GM21737 (cell line): Measurements from ENCODE around the gene SYCE1L.
"Not testable (repeated sequence)": the region's sequence is repeated elsewhere in the genome, so short reads cannot be mapped to it uniquely, and the experiment has no call there.

ENCODE experiments used
- ATAC-seq: cut with Tn5 transposase; IDR thresholded peaks from one replicate; pipeline ENCODE4 v1.9.1; 2021; ENCODE audit warnings: mild to moderate bottlenecking, moderate library complexity; ENCODE audit not compliant: unreplicated experiment

Gene SYCE1L

DNA sequence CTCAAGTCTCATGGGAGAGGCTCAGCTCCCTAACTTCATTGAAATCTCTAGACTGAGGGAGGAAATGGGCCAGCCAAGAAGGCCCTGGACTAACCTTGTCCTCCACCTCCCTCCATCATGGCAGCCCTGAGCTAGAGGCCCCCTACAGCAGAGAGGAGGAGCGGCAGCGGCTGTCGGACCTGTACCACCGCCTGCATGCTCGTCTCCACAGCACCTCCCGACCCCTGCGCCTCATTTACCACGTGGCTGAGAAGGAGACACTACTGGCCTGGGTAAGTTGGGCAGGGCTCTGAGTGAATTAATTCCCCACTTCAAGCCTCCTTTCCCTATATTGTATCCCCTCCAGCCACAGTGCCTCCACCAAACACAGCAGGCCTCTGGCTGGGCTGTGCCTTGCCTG is 3.8 kb upstream of the SYCE1L start:
- no peak for ATAC-seq

DNA sequence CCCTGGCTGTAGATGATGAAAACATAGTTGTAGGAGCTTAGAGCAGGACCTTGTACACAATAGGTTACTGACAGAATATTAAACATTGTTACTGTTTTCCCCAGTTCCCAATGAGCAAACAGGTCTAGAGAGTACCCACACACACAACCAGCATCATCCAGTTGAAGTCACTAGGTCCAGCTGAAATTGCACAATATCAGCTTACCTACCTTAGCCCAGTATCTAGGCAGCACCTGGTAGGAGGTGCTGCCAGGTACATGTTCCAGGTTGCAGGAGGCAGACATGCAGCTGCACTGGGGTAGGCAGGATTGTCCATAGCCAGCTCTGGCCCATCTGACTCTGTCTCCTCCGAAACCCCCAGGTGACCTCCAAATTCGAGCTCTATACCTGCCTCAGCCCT is 1.5 kb upstream of the SYCE1L start:
- ATAC-seq, result no peak

DNA sequence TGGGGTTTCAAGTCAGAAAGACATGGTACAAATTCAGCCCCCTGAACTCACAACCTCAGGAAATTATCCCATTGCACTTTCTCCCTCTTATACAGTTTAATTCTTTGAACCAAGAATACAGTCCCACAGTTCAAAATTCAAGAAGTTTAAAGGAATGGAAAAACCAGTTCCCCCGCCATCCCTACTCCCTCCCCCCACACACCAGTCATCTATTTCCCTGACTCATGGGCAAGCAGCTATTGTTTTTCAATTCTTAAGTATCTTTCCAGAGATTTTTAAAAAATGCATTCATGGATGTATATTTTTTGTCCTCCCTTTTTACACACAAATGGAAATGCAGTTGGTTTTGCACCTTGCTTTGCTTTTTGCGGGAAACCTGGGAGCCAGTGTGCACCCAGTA is 7.3 kb downstream of the SYCE1L start:
- ATAC-seq, result no peak

DNA sequence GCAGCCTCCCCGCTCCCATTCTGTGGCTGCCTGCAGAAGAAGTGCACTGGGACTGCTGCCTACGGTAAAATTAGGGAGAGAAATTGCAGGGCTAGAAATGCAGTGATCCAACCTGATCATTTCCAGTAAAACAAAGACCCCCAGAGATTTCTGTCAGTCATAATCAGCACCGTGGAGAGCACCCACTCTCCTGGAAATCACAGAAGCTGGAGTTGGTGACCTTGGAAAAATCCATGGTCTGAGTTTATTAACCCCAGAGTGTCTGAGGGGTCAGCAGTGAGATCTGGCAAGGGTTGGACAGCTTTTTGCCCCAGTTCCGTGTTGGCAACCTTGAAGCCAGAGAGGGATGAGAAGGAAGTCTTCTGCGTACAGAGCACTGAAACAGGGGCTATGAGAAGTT is 7.8 kb downstream of the SYCE1L start:
- no peak for ATAC-seq

DNA sequence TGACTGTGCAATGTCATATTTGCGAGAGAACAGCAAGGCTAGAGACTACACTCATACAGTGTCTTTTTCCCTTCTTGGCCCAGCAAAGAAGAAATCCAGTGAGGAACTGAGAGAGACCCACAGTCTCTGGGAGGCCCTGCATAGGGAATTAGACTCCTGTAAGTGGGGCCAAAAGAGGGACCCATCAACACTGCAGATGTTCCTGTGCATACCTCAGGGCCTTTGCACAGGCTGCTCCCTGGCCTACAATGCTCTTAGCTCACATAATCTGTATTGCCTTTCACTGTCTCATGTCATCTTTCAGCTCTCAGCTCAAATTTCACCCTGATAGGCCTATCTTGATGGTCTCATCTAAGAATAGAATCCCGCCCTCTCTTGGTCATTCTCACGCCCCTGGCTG is 9.2 kb downstream of the SYCE1L start:
- ATAC-seq, result no peak

DNA sequence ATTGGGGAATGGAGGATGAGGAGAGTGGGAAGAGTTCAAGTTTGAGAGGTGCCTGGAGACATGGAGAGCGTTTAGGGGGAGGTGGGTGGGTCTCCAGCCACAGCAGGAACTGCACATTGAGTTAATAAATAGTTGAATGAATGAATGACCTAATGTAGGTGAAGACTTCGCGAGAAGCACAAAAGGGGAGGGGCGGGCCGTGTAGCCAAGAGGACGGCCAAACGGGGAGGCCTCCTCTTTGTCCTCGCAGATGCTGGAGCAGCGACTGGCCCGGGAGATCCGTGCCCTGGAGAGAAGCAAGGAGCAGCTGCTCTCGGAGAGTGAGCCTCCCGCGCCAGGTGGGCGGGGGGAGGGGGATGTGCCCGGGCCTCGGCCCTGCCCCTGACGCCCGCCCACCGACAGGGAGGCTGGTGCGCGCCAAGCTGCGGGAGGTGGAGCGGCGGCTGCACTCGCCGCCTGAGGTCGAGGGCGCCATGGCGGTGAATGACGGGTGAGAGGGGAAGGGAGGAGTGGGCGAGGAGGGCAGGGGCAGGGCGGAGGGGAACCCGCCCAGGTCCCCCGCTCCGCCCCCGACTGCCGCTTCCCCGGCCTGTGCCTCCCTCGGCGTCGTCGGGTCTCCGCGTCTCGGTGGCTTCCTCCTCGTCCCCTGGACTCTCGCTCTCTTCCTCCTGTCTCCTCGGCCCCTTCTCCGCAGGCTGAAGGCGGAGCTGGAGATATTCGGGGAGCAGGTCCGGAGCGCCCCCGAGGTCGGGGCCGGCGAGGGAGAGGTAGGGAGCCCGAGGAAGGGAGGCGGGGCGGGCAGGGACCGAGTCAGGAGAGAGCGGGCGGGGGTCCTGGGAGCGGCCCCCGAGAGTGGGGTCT is 12.9 kb downstream of the SYCE1L start:
- ATAC-seq, result peak; percentile 54

DNA sequence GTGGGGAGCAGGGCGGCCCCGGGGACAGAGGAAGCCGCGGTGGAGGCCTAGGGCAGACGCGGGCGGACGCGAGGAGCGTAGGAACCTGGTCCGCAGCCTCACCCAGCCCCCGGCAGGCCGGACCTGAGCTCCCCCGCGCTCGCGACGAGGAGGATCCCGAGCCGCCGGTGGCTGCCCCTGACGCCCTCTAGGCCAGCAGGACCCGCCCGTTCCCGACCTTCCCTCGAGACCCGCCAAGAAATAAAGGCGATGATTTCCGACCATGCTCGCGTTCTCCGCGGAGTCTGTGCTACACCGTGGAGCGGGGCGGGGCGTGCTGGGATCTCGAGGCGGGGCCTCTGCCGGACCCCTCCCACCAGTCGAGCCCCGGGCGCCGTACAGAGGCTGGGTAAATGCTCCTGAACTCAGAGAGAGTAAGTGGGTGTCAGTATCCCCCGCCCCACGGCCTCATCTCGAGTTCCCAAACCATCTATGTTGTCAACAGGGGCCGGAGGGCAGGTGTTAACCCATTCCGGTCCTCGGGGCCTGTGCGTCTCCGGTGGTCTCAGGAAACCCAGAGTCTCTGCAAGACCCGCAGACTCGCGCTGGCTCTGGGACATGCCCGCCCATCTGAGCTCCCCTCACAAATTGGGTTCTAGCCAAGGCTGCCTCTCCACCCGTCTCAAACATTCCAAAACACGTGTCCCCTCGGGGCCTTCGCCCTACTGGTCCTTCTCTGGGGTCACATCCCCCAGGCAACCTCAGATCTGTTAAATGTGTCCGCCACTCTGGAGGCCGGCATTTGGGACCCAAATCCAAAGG is 13.7 kb downstream of the SYCE1L start:
- peak; percentile 70 for ATAC-seq

DNA sequence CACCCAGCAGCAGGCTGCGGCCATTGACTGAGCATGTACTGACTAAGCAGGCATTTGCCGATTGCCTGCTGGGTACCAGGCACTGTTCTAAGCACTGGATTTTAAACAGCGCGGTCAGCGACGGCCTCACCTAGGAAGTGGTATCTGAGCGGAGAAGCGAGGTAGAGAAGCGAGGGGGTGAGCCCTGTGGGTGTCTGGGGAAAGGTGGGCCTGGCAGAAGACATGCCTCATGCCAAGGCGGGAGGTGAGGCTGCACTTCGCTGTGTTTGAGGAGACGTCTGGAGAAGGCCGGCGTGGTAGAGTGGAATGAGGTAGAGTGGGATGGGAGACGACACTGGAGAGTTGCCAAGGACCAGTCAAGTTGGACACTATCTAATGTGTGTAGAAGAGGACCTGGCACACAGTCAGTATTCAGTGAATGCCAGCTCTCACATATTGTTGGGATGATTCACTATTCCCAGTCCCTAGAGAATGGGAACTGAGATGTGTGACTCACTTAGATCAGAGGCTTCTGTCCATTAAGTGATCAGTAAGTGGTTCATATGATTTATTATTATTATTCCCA is 14.4 kb downstream of the SYCE1L start:
- ATAC-seq, result no peak

DNA sequence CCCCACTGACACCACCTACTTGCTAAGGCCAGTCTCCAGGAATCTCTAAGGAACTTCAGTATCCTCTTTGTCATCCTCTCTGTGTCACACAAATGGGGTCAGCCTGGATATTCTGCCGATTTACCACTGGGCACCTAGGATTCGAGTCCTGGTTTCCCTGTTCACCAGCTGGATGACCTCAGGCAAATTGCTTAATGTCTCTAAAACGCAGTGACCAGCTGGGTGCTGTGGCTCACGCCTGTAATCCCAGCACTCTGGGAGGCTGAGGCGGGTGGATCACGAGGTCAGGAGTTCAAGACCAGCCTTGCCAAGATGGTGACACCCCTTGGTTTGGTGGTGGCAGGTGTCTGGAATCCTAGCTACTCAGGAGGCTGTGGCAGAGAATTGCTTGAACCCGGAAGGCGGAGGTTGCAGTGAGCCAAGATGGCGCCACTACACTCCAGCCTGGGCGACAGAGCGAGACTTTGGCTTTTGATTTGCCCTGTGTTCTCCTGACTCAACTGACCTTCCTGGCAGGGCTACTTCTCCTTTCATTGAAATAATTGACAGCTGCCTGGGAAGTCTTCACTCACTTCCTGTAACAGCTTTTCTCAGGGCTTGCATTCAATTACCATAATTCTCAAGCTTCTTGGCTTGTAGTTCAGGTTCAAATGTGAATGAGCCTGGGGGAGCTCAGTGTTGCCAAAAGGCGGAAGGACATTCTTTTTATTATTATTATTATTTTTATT is 15.4 kb downstream of the SYCE1L start:
- no peak for ATAC-seq

DNA sequence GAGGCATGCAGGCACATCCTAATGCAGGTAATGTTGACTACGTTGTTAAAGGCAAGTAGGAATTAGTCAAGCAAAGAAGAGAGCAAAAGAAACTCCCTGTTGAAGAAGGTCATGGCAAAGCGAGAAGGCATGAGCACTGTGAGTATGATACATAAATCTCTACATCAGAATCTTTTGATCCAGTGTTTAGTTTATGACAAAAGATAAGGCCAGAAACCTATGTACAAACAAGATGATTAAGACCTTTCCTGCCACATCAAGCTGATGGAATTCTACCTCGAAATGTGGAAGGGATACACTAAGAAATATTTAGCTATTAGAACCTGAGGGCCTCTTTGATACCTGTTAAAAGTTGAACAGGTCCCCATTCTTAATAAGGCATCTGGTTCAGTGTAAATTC is 20.2 kb downstream of the SYCE1L start:
- no peak for ATAC-seq

DNA sequence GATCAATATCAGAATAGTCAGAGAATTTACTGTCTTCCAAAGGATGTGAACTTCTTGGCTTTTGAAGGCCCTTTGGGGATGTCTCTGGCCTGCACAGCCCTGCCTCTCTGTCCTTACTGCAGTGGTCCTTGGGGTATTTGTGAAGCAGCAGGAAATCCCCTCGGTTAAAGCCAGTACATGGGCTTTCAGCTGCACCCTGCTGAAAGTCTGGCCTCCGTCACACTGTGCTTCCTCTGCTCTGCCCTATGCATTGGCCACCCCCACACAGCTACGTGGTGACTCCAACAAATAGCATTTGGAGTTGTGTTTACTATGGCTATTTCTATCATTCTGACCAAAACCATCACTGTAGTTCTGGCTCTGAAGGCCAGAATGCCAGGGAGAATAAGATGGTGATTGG is 21.2 kb downstream of the SYCE1L start:
- ATAC-seq, result peak; percentile 74

DNA sequence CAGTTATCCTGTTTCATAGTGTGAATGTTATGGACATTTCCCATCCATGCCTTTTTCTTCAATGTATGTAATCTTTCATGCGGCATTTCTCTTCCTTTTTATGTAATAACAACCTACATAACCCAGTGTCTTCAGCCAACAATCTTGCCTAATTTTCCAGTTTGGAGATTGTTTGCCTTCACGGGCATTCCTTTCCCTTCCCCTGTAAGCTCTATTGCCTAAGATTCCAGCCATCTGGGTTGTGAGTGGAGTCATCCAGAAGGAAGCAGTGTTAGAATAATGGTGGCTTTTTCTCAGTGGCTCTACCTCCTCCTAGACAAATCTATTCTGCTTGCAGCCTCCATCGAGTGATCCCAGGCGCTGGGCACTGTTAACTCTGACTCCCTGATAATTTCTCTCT is 22.3 kb downstream of the SYCE1L start:
- no peak for ATAC-seq

DNA sequence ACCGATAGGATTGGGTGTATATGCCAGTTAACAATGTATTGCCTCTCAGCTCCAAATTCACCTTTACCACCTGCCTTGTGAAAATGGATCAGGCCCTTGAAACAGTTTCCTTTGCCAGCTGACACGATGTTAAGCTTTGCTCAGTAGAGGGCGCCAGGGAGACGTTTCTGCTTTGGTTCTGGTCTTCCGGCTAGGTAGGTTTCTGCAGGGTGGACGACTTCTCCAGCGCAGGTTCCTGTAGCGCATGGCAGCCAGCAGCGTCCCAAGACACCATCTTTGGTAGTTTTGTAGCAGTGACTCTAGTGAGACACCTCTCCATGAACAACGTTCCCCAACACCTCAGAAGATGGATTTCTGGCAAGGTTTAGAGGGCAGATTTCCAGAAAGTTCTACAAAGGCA is 24.0 kb downstream of the SYCE1L start:
- no peak for ATAC-seq

DNA sequence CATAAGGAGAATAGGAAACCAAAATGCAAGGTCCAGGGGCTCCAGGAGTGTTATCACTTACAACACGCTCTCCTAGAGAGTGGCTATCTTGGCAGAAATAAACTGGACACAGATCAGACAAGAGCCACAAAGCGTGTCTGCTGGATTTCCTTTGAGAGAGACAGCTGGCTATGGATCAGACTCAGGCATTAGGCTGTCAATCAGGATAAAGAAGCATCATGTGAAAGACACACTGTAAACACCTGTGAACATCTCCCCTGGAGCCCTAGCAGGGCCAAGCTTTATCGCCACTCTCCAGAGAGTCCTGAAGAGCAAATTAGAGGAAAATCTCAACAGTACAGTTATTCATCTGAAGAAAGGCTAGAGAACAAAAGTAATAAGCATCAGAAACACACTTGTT is 26.0 kb downstream of the SYCE1L start:
- no peak for ATAC-seq

DNA sequence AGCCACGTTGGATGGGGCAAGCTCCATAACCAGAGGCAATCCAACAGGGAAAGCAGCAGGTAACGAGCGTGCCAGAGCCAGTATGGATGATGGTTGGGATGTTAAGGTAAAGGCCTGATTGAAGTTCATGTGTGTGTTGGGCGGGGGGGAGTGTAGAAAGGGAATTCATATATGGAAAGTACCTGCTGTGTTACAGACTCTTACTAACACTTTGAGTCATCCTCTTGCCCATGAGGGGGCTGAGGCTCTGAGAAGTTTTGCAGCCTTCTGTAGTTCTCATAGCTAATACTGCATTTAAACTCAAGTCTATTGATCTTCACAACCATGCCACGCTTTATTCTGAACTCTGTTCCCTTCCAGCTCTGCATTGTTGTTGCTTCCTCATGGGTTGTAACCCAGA is 28.5 kb downstream of the SYCE1L start:
- peak; percentile 76 for ATAC-seq

DNA sequence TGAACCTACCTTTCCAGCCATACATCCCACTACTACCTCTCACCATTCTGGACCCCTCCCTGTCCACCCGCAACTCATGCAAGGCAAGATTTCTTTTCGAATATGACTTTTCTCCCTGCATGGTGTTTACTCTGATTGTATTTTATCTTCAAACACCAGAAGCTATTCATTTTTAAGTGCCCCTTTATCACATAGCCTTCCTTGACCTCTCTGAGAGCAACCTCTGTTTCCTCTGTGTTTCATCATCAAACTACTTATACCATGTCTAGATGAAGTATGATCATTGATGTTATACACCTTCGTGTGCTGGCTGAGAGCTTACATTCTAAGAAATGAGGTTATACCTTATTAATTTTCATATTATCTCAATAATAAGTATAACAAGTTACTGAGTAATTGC is 31.8 kb downstream of the SYCE1L start:
- no peak for ATAC-seq

DNA sequence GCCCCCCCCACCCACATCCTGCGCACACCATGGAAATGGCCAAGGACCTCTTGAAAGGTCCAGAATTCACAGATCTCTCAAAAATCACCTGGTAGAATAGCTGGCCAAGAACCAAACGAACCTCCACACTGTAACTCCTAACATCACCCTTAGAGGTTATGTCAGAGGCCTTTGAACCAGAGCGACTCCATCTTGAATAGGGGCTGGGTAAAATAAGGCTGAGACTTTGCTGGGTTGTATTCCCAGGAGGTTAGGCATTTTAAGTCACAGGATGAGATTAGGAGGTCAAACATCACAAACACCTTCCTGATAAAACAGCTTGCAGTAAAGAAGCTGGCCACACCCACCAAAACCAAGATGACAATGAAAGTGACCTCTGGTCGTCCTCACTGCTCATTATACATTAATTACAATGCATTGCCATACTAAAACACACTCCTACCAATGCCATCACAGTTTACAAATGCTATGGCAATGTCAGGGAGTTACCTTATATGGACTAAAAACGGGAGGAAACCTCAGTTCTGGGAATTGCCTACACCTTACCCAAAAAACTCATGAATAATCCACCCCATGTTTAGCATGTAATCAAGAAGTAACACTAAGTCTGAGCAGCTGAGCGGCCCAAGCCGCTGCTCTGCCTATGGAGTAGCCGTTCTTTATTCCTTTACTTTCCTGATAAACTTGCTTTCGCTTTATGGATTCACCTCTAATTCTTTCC is 34.8 kb downstream of the SYCE1L start:
- no peak for ATAC-seq

DNA sequence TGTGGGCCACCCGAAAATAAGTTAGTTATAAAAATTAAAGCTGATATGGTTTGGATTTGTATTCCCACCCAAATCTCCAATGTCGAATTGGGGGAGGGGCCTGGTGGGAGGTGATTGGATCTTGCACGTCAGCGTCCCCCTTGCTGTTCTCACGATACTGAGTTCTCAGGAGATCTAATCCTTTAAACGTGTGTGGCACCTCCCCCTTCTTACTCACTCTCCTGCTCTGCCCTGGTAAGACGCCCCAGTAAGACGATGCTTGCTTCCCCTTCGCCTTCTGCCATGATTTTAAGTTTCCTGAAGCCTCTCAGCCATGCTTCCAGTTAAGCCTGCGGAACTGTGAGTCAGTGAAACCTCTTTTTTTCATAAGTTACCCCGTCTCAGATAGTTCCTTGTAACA is 35.4 kb downstream of the SYCE1L start:
- ATAC-seq, result no peak

DNA sequence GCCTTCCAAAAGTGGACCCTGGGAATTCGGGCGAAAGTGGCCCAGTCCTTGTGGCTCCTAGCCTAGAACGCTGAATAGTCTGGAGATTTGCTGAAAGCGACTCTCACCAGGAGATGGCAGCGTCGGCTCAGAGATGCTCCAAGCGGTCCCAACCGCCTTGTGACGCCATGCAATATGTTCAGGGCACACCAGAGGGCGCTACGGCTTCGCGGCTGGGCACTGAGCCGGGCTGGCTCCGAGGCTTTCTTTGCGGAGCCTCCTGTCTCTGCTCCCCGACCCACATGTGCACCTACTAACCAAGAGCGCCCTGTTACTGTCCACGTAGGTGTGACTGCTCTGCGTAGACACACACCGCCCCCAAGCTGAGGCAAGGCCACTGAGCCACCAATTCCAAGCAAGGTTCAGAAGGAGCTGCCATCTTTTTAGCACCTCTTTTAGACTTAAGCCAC is 36.9 kb downstream of the SYCE1L start:
- ATAC-seq, result peak; percentile 99

DNA sequence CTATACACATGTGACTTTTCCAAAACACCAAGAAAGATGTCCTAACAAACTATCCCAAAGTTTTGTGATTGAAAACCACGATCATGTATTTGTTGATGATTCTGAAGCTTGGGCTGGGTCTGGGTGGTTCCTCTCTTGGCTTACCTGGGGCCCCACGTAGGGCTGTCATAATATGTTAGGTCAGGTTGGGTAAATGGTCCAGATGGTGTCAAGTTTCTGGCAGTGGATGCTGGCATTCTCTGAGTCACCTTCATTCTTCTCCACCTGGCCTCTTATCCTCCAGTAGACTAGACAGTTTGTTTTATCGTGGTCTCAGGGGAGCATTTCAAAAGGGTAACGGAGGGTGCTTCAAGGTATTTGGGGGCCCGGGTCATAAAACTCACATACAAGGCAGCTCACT is 39.4 kb downstream of the SYCE1L start:
- no peak for ATAC-seq

DNA sequence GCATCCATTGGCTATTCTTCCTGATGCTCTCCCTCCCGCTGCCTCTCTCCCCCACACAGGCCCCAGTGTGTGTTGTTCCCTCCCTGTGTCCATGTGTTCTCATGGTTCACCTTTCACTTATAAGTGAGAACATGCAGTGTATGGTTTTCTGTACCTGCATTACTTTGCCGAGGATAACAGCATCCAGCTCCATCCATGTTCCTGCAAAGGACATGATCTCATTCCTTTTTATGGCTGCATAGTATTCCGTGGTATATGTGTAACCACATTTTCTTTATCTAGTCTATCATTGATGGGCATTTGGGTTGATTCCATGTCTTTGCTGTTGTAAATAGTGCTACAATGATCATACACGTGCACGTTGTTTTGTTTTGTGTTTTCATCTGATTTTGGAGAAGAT is 43.3 kb downstream of the SYCE1L start:
- ATAC-seq, result not testable (repeated sequence)
